ENCODE measurements around the gene WFS1. TPM values are rescaled to one million over a fixed set of nuclear protein-coding genes. Genes with fewer than 3 reads are reported as not detected.
A peak's percentile ranks its signal among the peaks of the same experiment; 100 is the strongest.

Gene WFS1
- total and polyA plus RNA-seq, 9 of the 15 experiments (the other 6 are each of a cell fraction or from before 2014, with no cell fraction given) = 0.01 to 0.29 (median 0.03) TPM; not detected in 5

DNA sequence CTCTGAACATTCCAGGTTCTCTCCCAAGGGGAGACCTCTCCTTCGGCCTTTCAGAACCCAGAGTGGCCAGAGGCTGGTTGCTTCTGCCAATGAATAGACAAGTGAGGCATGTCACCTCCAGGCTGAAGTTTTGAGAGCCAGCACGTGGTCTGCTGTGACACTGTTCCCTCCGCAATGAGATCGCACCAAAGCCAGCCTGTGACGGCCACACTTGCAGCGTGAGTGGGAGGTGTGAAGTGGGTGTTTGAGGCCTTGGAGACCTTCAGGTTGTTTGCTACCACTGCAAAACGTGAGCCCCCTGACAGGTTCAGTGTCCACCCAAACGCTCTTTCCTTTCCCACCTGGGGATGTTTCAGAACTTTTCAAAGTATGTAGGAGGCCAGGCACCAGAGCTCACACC is 81.0 kb downstream of the WFS1 start:
- H2AFZ ChIP-seq (ENCODE audit: low read depth, low read length) = no peak overlapping the region
- no peaks in the 10 kb centered on the region for H3K9me1 ChIP-seq (ENCODE audit: control insufficient read depth, insufficient read depth, low read length)
- no peak overlapping the region for H3K9ac ChIP-seq (ENCODE audit: insufficient read depth in 1 of 2, low read depth in 2 of 2, low read length in 2 of 2)
- no peaks in the 10 kb centered on the region for H3K36me3 ChIP-seq (ENCODE audit: control insufficient read depth, insufficient read depth, low read length)
- 0% methylated on average over 8 of the region's 8 CpGs for WGBS (ENCODE audit: insufficient coverage, low coverage, missing lambda C conversion rate)
- no peaks in the 10 kb centered on the region; a peak in 1 of 5 replicates for H3K4me1 ChIP-seq (replicated peaks in 1 of 2; ENCODE audit: control insufficient read depth in 2 of 2, insufficient read depth in 2 of 2, low read length in 2 of 2)
- no peaks in the 10 kb centered on the region; the same call in 1 of the 2 replicates for H4K20me1 ChIP-seq (replicated peaks; ENCODE audit: control insufficient read depth, insufficient read depth, low read length)
- no peaks in the 10 kb centered on the region for H3K79me2 ChIP-seq (ENCODE audit: control insufficient read depth, insufficient read depth, low read length)
- POLR2A ChIA-PET = no interaction called here
- DNase-seq (ENCODE audit: extremely low read depth in 1 of 4, low spot score in 3 of 4) = no peak
- TF ChIP-seq, protein P1, sequence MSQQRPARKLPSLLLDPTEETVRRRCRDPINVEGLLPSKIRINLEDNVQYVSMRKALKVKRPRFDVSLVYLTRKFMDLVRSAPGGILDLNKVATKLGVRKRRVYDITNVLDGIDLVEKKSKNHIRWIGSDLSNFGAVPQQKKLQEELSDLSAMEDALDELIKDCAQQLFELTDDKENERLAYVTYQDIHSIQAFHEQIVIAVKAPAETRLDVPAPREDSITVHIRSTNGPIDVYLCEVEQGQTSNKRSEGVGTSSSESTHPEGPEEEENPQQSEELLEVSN (IDR thresholded peaks at IDR 0.05; ENCODE audit: borderline replicate concordance in 1 of 2, extremely low read depth in 1 of 2, insufficient read depth in 1 of 2, insufficient read length in 1 of 2, low read depth in 1 of 2, low read length in 1 of 2, poor library complexity in 1 of 2, severe bottlenecking in 1 of 2) = peak in 1 of 2 experiments; percentile 43
- TF ChIP-seq, protein P2, sequence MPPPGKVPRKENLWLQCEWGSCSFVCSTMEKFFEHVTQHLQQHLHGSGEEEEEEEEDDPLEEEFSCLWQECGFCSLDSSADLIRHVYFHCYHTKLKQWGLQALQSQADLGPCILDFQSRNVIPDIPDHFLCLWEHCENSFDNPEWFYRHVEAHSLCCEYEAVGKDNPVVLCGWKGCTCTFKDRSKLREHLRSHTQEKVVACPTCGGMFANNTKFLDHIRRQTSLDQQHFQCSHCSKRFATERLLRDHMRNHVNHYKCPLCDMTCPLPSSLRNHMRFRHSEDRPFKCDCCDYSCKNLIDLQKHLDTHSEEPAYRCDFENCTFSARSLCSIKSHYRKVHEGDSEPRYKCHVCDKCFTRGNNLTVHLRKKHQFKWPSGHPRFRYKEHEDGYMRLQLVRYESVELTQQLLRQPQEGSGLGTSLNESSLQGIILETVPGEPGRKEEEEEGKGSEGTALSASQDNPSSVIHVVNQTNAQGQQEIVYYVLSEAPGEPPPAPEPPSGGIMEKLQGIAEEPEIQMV (tag; conservative IDR thresholded peaks at IDR 0.05; ENCODE audit: low read depth) = no peak
- no peak overlapping the region for H3K4me2 ChIP-seq (ENCODE audit: insufficient read depth, low read length)
- ATAC-seq = no peak
- H3K27me3 ChIP-seq (ENCODE audit: control insufficient read depth in 2 of 2, insufficient read depth in 2 of 2, low read length in 2 of 2) = peaks cover 2 to 44% of the 10 kb centered on the region in 2 experiments; a peak in 3 of 5 replicates
- in situ Hi-C loops (cut with MboI) (no loop called here), intact Hi-C loops (cut with micrococcal nuclease) (no loop called here)
- CTCF ChIA-PET (ENCODE audit: low intra/inter-chr PET ratio) = no interaction called here
- H3K9me3 ChIP-seq (replicated peaks; ENCODE audit: control insufficient read depth, insufficient read depth, low read depth, low read length) = no peaks in the 10 kb centered on the region
- no peak overlapping the region for H3K27ac ChIP-seq (ENCODE audit: extremely low read depth, low read depth, low read length)
- no TSS peak for BruUV-seq (replicated peaks)
- H3K4me3 ChIP-seq = no peak overlapping the region
- no peak for FAIRE-seq

Measured in K562 (cell line).